A549 (cell line): ENCODE measurements around the gene SHC2.

Experiments
- EP300 ChIP-seq, 2 experiments: fragments of >200 bp; sonication (Bioruptor Twin); formaldehyde crosslinking; IDR thresholded peaks; 2 replicates in 1 of 2; 3 replicates in 1 of 2; pipeline ENCODE4 v1.6.1; 2016 to 2017
- POLR2A ChIP-seq: IDR thresholded peaks from 2 replicates; pipeline ENCODE4 v1.6.1; 2012; ENCODE audit warnings: mild to moderate bottlenecking, low read length
- RAD21 ChIP-seq, 2 experiments: fragments of >200 bp in 1 of 2; sonication (Bioruptor Twin) in 1 of 2; formaldehyde crosslinking in 1 of 2; IDR thresholded peaks in 1 of 2; conservative IDR thresholded peaks in 1 of 2; 2 replicates in 1 of 2; 3 replicates in 1 of 2; pipeline ENCODE4 v1.6.1; 2012 to 2018; ENCODE audit warnings: inconsistent platforms in 1 of 2
- TF ChIP-seq, protein P1 (sequence below): IDR thresholded peaks from 2 replicates; pipeline ENCODE4 v1.6.1; 2012
- TF ChIP-seq, protein P2 (sequence below): fragments of >200 bp; sonication (Bioruptor Twin); formaldehyde crosslinking; IDR thresholded peaks from 3 replicates; pipeline ENCODE4 v1.5.1; 2016

DNA sequence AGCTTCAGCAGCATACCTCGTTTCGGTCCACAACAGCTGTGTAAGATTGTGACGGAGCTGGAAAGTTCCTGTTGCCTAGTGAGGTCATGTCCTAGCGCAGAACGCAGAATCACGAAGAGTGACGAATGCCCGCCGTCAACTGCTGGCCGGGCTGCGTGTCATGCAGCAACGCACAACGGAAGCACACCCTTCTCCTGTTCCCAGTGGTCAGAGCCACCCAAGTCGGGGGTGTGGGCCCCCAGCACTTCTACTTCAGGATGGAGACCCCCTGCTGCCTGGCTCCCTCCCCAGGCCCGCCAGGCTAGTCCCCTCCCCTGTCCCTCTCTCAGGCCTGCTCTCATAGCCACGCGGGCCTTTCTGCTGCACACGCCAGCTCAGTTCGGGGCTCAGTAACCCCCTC lies 77.8 kb downstream of the SHC2 start:
- TF ChIP-seq, protein P1, sequence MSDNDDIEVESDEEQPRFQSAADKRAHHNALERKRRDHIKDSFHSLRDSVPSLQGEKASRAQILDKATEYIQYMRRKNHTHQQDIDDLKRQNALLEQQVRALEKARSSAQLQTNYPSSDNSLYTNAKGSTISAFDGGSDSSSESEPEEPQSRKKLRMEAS = no peak
- TF ChIP-seq RAD21 (conservative IDR thresholded peaks at IDR 0.05 in 1 of 2, IDR thresholded peaks at IDR 0.05 in 1 of 2) = no peak
- TF ChIP-seq, protein P2, sequence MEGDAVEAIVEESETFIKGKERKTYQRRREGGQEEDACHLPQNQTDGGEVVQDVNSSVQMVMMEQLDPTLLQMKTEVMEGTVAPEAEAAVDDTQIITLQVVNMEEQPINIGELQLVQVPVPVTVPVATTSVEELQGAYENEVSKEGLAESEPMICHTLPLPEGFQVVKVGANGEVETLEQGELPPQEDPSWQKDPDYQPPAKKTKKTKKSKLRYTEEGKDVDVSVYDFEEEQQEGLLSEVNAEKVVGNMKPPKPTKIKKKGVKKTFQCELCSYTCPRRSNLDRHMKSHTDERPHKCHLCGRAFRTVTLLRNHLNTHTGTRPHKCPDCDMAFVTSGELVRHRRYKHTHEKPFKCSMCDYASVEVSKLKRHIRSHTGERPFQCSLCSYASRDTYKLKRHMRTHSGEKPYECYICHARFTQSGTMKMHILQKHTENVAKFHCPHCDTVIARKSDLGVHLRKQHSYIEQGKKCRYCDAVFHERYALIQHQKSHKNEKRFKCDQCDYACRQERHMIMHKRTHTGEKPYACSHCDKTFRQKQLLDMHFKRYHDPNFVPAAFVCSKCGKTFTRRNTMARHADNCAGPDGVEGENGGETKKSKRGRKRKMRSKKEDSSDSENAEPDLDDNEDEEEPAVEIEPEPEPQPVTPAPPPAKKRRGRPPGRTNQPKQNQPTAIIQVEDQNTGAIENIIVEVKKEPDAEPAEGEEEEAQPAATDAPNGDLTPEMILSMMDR = no peak
- TF ChIP-seq EP300 (IDR thresholded peaks at IDR 0.05) = no peak
- no peak for TF ChIP-seq POLR2A
